Measurements from ENCODE around the gene TTLL12.
"Not testable (repeated sequence)": the region's sequence is repeated elsewhere in the genome, so short reads cannot be mapped to it uniquely, and the experiment has no call there.

TTLL12 gene

GRCh38 chr22:43157874-43158546 is 28.9 kb downstream of the TTLL12 start:
- in situ Hi-C loops (cut with HindIII; ENCODE audit: low sequenced_read_pairs): no loop called here

GRCh38 chr22:43156413-43156812 is 30.5 kb downstream of the TTLL12 start:
- in situ Hi-C loops (cut with HindIII; ENCODE audit: low sequenced_read_pairs): no loop called here

- in situ Hi-C loops (cut with HindIII; ENCODE audit: low sequenced_read_pairs): no loop called here
Observed at GRCh38 chr22:43155789-43156188, 31.1 kb downstream of the TTLL12 start.

- in situ Hi-C loops (cut with HindIII; ENCODE audit: low sequenced_read_pairs): no loop called here
Observed at GRCh38 chr22:43154887-43155536, 31.9 kb downstream of the TTLL12 start.

- in situ Hi-C loops (cut with HindIII; ENCODE audit: low sequenced_read_pairs): no loop called here
Observed at GRCh38 chr22:43153899-43154298, 33.0 kb downstream of the TTLL12 start.

GRCh38 chr22:43152357-43153071 is 34.4 kb downstream of the TTLL12 start:
- in situ Hi-C loops (cut with HindIII; ENCODE audit: low sequenced_read_pairs): no loop called here

- in situ Hi-C loops (cut with HindIII; ENCODE audit: low sequenced_read_pairs): no loop called here
Observed at GRCh38 chr22:43152003-43152356, 35.0 kb downstream of the TTLL12 start.

- in situ Hi-C loops (cut with HindIII; ENCODE audit: low sequenced_read_pairs): no loop called here
Observed at GRCh38 chr22:43151251-43152002, 35.5 kb downstream of the TTLL12 start, which contains the start of gene TSPO. TSPO (plus strand) TSS chr22:43151559; CDS start chr22:43159239, 7,680 bp downstream.

- in situ Hi-C loops (cut with HindIII; ENCODE audit: low sequenced_read_pairs): no loop called here
Observed at GRCh38 chr22:43150731-43151206, 36.2 kb downstream of the TTLL12 start.

- in situ Hi-C loops (cut with HindIII; ENCODE audit: low sequenced_read_pairs): no loop called here
Observed at GRCh38 chr22:43148581-43148980, 38.4 kb downstream of the TTLL12 start.

- in situ Hi-C loops (cut with HindIII; ENCODE audit: low sequenced_read_pairs): no loop called here
Observed at GRCh38 chr22:43147821-43148220, 39.1 kb downstream of the TTLL12 start.

- in situ Hi-C loops (cut with HindIII; ENCODE audit: low sequenced_read_pairs): not testable (repeated sequence)
Observed at GRCh38 chr22:43146332-43146731, 40.6 kb downstream of the TTLL12 start.

- in situ Hi-C loops (cut with HindIII; ENCODE audit: low sequenced_read_pairs): not testable (repeated sequence)
Observed at GRCh38 chr22:43145371-43145770, 41.6 kb downstream of the TTLL12 start.

GRCh38 chr22:43144949-43145348 is 42.0 kb downstream of the TTLL12 start:
- in situ Hi-C loops (cut with HindIII; ENCODE audit: low sequenced_read_pairs): no loop called here

- in situ Hi-C loops (cut with HindIII; ENCODE audit: low sequenced_read_pairs): no loop called here
Observed at GRCh38 chr22:43142880-43143562, 43.9 kb downstream of the TTLL12 start, which contains the start of gene MCAT. MCAT (minus strand) TSS chr22:43143398; CDS start chr22:43143348, 50 bp downstream.

- in situ Hi-C loops (cut with HindIII; ENCODE audit: low sequenced_read_pairs): no loop called here
Observed at GRCh38 chr22:43136801-43137200, 50.1 kb downstream of the TTLL12 start.

- in situ Hi-C loops (cut with HindIII; ENCODE audit: low sequenced_read_pairs): no loop called here
Observed at GRCh38 chr22:43136255-43136654, 50.7 kb downstream of the TTLL12 start.

- in situ Hi-C loops (cut with HindIII; ENCODE audit: low sequenced_read_pairs): no loop called here
Observed at GRCh38 chr22:43135565-43135964, 51.4 kb downstream of the TTLL12 start.

- in situ Hi-C loops (cut with HindIII; ENCODE audit: low sequenced_read_pairs): no loop called here
Observed at GRCh38 chr22:43134553-43134952, 52.4 kb downstream of the TTLL12 start.

- in situ Hi-C loops (cut with HindIII; ENCODE audit: low sequenced_read_pairs): no loop called here
Observed at GRCh38 chr22:43133401-43133800, 53.5 kb downstream of the TTLL12 start.
